CD4-positive, alpha-beta T cell (primary cell): Measurements from ENCODE around the gene COA4. TPM values are rescaled to one million over a fixed set of nuclear protein-coding genes. Genes with fewer than 3 reads are reported as not detected.

Source experiments
- ATAC-seq: fragments of 200-7000 bp; cut with Tn5 transposase; one replicate; pipeline ENCODE4 v1.10.0; 2022; ENCODE audit warnings: mild to moderate bottlenecking; ENCODE audit not compliant: poor library complexity
- CTCF ChIA-PET: fragments of 350-600 bp; sonication (Branson Sonifier 250); formaldehyde crosslinking; loops from one replicate; lab custom pipeline; 2021; ENCODE audit warnings: antibody characterized with exemption, inconsistent platforms; lab: Charles Lee
- POLR2A ChIA-PET: fragments of 350-600 bp; sonication (Branson Sonifier 250); formaldehyde crosslinking; loops from one replicate; lab custom pipeline; 2021; ENCODE audit warnings: antibody characterized with exemption, inconsistent platforms; lab: Charles Lee
- DNase-seq, 14 experiments: peaks; one replicate each; pipeline ENCODE4 v3.0.0-alpha.2; 2013 to 2020; ENCODE audit warnings: mixed read lengths in 2 of 14
- H3K27ac ChIP-seq, 2 donors: one replicate each; pipeline versions ENCODE4 v1.5.1 to v1.7.0; 2013; ENCODE audit warnings: low read length in 2 of 2, low read depth in 1 of 2, mild to moderate bottlenecking in 1 of 2
- H3K27me3 ChIP-seq, 2 experiments: 1 replicate in 1 of 2; 2 replicates in 1 of 2; pipeline versions ENCODE4 v1.6.1 to v1.7.0; 2013; ENCODE audit warnings: low read length in 2 of 2, control low read depth in 1 of 2, mild to moderate bottlenecking in 1 of 2, moderate library complexity in 1 of 2; ENCODE audit not compliant: insufficient read depth in 2 of 2, control insufficient read depth in 1 of 2
- H3K36me3 ChIP-seq: one replicate; pipeline ENCODE4 v1.6.1; 2013; ENCODE audit warnings: low read length, control low read depth; ENCODE audit not compliant: insufficient read depth
- H3K4me1 ChIP-seq: one replicate; pipeline ENCODE4 v1.6.1; 2013; ENCODE audit warnings: low read length, control low read depth; ENCODE audit not compliant: insufficient read depth
- H3K4me3 ChIP-seq: one replicate; pipeline ENCODE4 v1.5.1; 2013; ENCODE audit warnings: mild to moderate bottlenecking, low read length, moderate library complexity
- H3K9me3 ChIP-seq, 2 experiments: 1 replicate in 1 of 2; 2 replicates in 1 of 2; pipeline versions ENCODE4 v1.6.1 to v1.7.0; 2013; ENCODE audit warnings: low read length in 2 of 2, mild to moderate bottlenecking in 2 of 2, control low read depth in 1 of 2, moderate library complexity in 1 of 2; ENCODE audit not compliant: control insufficient read depth in 1 of 2, insufficient read depth in 1 of 2
- H3K27ac Mint-ChIP-seq: one replicate; pipeline ENCODE4 v1.8.0; 2020; ENCODE audit warnings: mixed read lengths
- H3K27me3 Mint-ChIP-seq: one replicate; pipeline ENCODE4 v1.8.0; 2021; ENCODE audit warnings: mixed read lengths
- H3K36me3 Mint-ChIP-seq: one replicate; pipeline ENCODE4 v1.8.0; 2021; ENCODE audit warnings: low read depth, mixed read lengths
- H3K4me1 Mint-ChIP-seq: one replicate; pipeline ENCODE4 v1.8.0; 2021; ENCODE audit warnings: low read depth, mixed read lengths
- H3K4me3 Mint-ChIP-seq: one replicate; pipeline ENCODE4 v1.8.0; 2020; ENCODE audit warnings: mild to moderate bottlenecking, mixed read lengths
- H3K9me3 Mint-ChIP-seq: one replicate; pipeline ENCODE4 v1.8.0; 2020; ENCODE audit warnings: mixed read lengths
- intact Hi-C, 2 experiments: fragments of 100-400 bp; cut with DNase I in 1 of 2; cut with micrococcal nuclease in 1 of 2; formaldehyde crosslinking; loops; one replicate each; pipeline versions ENCODE4 v1.15.1 to v1.9.0; 2023 to 2025; cut with DNase I, micrococcal nuclease
- total RNA-seq, 174 experiments: library from RNA in 2 of 174; stranded (reverse) in 2 of 174; gene quantifications; one replicate each; pipeline ENCODE4 v1.2.3 and lab custom pipeline; 2021 to 2026
- TF ChIP-seq, protein P1 (sequence below): fragments of 200-600 bp; IDR thresholded peaks from one replicate; pipeline ENCODE4 v1.8.0; 2022; ENCODE audit warnings: antibody characterized with exemption, mild to moderate bottlenecking

Gene COA4
- total RNA-seq, 2 experiments from 2014 or later: 20.7 to 23.9 TPM

DNA sequence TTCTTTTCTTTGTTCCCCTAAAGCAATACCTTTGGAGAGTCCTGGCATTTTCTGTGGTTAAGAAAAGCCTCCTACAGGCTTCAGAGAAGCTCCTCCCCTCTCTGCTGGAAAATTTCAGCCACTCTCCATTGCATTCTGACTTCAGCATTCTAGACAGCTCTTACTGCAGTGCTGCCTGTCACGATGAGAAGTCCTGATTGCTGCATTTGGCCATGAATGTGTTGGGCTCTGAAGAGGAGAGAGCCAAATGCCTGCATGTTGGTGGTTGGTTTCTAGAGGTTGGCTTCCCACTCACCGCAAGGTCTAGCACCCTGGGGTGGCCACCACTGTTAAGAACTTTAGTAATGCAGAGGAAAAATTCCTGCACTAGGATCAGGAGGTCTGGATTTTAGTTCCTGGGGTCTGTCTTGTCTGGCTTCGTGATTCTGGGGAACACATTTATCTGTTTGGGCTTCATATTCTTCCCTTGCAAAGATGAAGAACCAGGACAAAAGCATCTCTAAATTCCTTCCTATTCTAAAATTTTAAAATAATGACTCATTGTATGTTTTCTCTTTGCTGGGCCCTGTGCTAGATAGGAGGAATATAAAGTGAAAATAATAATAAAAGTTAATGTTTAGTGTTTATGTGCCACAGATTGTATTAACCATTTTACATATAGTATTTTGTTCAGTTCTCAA lies 38.1 kb downstream of the COA4 start:
- no peaks in the 10 kb centered on the region for H3K9me3 ChIP-seq
- no peaks in the 10 kb centered on the region for H3K4me1 ChIP-seq
- intact Hi-C loops: no loop called here
- H3K27ac ChIP-seq: no peak overlapping the region
- no peak overlapping the region for H3K4me3 Mint-ChIP-seq
- TF ChIP-seq, protein P1, sequence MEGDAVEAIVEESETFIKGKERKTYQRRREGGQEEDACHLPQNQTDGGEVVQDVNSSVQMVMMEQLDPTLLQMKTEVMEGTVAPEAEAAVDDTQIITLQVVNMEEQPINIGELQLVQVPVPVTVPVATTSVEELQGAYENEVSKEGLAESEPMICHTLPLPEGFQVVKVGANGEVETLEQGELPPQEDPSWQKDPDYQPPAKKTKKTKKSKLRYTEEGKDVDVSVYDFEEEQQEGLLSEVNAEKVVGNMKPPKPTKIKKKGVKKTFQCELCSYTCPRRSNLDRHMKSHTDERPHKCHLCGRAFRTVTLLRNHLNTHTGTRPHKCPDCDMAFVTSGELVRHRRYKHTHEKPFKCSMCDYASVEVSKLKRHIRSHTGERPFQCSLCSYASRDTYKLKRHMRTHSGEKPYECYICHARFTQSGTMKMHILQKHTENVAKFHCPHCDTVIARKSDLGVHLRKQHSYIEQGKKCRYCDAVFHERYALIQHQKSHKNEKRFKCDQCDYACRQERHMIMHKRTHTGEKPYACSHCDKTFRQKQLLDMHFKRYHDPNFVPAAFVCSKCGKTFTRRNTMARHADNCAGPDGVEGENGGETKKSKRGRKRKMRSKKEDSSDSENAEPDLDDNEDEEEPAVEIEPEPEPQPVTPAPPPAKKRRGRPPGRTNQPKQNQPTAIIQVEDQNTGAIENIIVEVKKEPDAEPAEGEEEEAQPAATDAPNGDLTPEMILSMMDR: no peak
- H3K4me3 ChIP-seq: no peak overlapping the region
- POLR2A ChIA-PET: no interaction called here
- peaks cover 18% of the 10 kb centered on the region for H3K36me3 ChIP-seq
- no peaks in the 10 kb centered on the region for H3K27me3 Mint-ChIP-seq
- no peaks in the 10 kb centered on the region for H3K4me1 Mint-ChIP-seq
- no peaks in the 10 kb centered on the region for H3K9me3 Mint-ChIP-seq
- peaks cover 51% of the 10 kb centered on the region for H3K36me3 Mint-ChIP-seq
- H3K27me3 ChIP-seq: no peaks in the 10 kb centered on the region
- CTCF ChIA-PET: no interaction called here
- no peak overlapping the region for H3K27ac Mint-ChIP-seq
- DNase-seq: no peak
- no peak for ATAC-seq

DNA sequence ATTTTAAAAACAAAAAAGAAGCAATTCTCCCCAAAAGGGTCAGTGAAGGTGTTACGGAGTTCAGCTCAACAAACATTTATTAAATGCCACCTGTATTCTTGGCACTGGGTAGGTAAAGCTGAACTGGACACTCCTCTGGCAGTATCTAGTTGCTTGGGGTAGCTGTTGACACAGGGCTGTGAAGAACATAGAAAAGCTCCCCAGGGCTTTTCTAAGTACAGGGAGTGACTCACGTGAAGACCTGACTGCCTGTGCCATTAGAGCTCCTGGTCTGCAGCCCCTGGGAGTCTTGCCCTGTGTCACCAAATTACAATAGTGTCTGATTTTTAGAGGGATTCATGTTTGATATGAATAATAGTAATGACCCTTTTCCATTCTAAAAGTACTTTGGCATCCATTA lies 43.6 kb downstream of the COA4 start:
- no peak for ATAC-seq
- Mint-ChIP-seq H3K27me3 (no peaks in the 10 kb centered on the region), H3K36me3 (peaks cover 63% of the 10 kb centered on the region), H3K4me3 (no peak overlapping the region), H3K9me3 (no peaks in the 10 kb centered on the region), H3K27ac (no peak overlapping the region), H3K4me1 (no peaks in the 10 kb centered on the region)
- no peak for DNase-seq
- no peaks in the 10 kb centered on the region for H3K9me3 ChIP-seq
- no peak overlapping the region for H3K4me3 ChIP-seq
- intact Hi-C loops: no loop called here
- H3K4me1 ChIP-seq: no peaks in the 10 kb centered on the region
- no peak overlapping the region for H3K27ac ChIP-seq
- CTCF ChIA-PET: interaction anchor here (0.9 kb wide), 1 partner anchor 207 kb away, joined by 3 read pairs; no protein-coding TSS in a partner anchor
- TF ChIP-seq, protein P1: no peak
- H3K27me3 ChIP-seq: no peaks in the 10 kb centered on the region
- peaks cover 16% of the 10 kb centered on the region for H3K36me3 ChIP-seq
- POLR2A ChIA-PET: no interaction called here

DNA sequence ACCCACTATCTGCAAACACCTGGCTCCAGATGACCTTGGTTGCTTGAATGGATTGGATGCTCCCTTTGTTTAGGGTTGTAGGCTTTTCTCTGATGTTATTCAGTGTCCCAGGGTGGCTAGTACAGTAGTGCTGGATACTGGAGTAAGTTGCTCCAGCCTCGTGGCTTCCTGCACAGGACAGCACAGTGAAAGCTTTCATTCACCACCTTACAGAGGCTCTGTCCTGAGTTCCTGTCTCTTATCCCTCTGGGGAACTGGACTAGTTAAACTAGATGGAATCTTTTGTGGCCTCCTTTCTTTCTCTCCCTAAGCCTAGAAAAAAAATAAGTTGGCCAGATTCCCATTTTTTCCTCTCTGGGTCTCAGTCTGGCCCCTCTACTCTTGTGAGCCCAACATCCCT lies 46.4 kb downstream of the COA4 start:
- no peak overlapping the region for H3K4me3 ChIP-seq
- no peaks in the 10 kb centered on the region for H3K9me3 ChIP-seq
- Mint-ChIP-seq H3K36me3 (peaks cover 70% of the 10 kb centered on the region), H3K9me3 (no peaks in the 10 kb centered on the region), H3K4me1 (no peaks in the 10 kb centered on the region), H3K27me3 (no peaks in the 10 kb centered on the region), H3K27ac (no peak overlapping the region), H3K4me3 (no peak overlapping the region)
- intact Hi-C loops: no loop called here
- TF ChIP-seq, protein P1: no peak
- DNase-seq: no peak
- H3K27ac ChIP-seq: no peak overlapping the region
- ChIA-PET CTCF (no interaction called here), POLR2A (no interaction called here)
- no peaks in the 10 kb centered on the region for H3K27me3 ChIP-seq
- H3K36me3 ChIP-seq: peaks cover 28% of the 10 kb centered on the region
- H3K4me1 ChIP-seq: no peaks in the 10 kb centered on the region
- ATAC-seq: no peak

Other genes starting within 250 kb of the COA4 start
- gene PLEKHB1, start 230.3 kb downstream of the COA4 start, total RNA-seq: 10 to 100 TPM; 30.8 to 34.6 TPM
- gene RAB6A, start 115.8 kb downstream of the COA4 start, total RNA-seq: 10 to 100 TPM; 42.6 to 49.3 TPM
- 10 to 100 TPM in 1 of 2 experiments, 1 to 10 TPM in 1; 9.5 to 10.1 TPM for gene MRPL48, start 89.0 kb downstream of the COA4 start, total RNA-seq
- gene PAAF1, start 153 bp upstream of the COA4 start, total RNA-seq: 1 to 10 TPM; 6.2 to 7.6 TPM
- gene DNAJB13, start 74.2 kb upstream of the COA4 start, total RNA-seq: not detected
- 100 to 1,000 TPM; 467 to 468 TPM for gene UCP2, start 106.0 kb upstream of the COA4 start, total RNA-seq
- gene UCP3, start 132.2 kb upstream of the COA4 start, total RNA-seq: 1 to 10 TPM; 3.0 to 3.7 TPM